Vagina (tissue), 2 donors: ENCODE measurements around the gene GTF2IRD1.

Experiments used
- POLR2A ChIP-seq, 2 donors: fragments of 450-650 bp; IDR thresholded peaks; one replicate each; pipeline ENCODE4 v1.6.1; 2017; ENCODE audit warnings: antibody characterized with exemption in 2 of 2, mild to moderate bottlenecking in 2 of 2, moderate library complexity in 2 of 2
- TF ChIP-seq, protein P1 (sequence below), 3 experiments: fragments of 450-650 bp in 2 of 3; fragments of 200-600 bp in 1 of 3; sonication (generic) in 1 of 3; IDR thresholded peaks; one replicate each; pipeline ENCODE4 v1.5.1; 2017 to 2019; ENCODE audit warnings: antibody characterized with exemption in 3 of 3, mild to moderate bottlenecking in 2 of 3, moderate library complexity in 2 of 3

GRCh38 chr7:74418538-74418937 is 35.2 kb upstream of the GTF2IRD1 start:
- TF ChIP-seq, protein P1, sequence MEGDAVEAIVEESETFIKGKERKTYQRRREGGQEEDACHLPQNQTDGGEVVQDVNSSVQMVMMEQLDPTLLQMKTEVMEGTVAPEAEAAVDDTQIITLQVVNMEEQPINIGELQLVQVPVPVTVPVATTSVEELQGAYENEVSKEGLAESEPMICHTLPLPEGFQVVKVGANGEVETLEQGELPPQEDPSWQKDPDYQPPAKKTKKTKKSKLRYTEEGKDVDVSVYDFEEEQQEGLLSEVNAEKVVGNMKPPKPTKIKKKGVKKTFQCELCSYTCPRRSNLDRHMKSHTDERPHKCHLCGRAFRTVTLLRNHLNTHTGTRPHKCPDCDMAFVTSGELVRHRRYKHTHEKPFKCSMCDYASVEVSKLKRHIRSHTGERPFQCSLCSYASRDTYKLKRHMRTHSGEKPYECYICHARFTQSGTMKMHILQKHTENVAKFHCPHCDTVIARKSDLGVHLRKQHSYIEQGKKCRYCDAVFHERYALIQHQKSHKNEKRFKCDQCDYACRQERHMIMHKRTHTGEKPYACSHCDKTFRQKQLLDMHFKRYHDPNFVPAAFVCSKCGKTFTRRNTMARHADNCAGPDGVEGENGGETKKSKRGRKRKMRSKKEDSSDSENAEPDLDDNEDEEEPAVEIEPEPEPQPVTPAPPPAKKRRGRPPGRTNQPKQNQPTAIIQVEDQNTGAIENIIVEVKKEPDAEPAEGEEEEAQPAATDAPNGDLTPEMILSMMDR (IDR thresholded peaks at IDR 0.05) = no peak
- no peak for TF ChIP-seq POLR2A (IDR thresholded peaks at IDR 0.05)
